Upper lobe of left lung (tissue), 6 donors: ENCODE data around the gene TOMM7. TPM values are rescaled to one million over a fixed set of nuclear protein-coding genes. Genes with fewer than 3 reads are reported as not detected.
"Not testable (repeated sequence)": the region's sequence is repeated elsewhere in the genome, so short reads cannot be mapped to it uniquely, and the experiment has no call there.

Source experiments
- ATAC-seq, 2 donors: fragments of 200-7000 bp; cut with Tn5 transposase; one replicate each; pipeline ENCODE4 v1.9.1; 2022; ENCODE audit warnings: mild to moderate bottlenecking in 2 of 2, moderate library complexity in 2 of 2; ENCODE audit not compliant: low FRiP score in 2 of 2
- DNase-seq, 2 donors: peaks; one replicate each; pipeline ENCODE4 v3.0.0-alpha.2; 2019 to 2020
- H3K27ac ChIP-seq, 4 donors: fragments of 200-600 bp; sonication (generic); one replicate each; pipeline ENCODE4 v1.5.1; 2016 to 2019
- H3K27me3 ChIP-seq, 4 donors: fragments of 200-600 bp; sonication (generic); one replicate each; pipeline ENCODE4 v1.5.1; 2017 to 2019
- H3K36me3 ChIP-seq, 4 donors: fragments of 200-600 bp; sonication (generic); one replicate each; pipeline ENCODE4 v1.5.1; 2016 to 2019
- H3K4me1 ChIP-seq, 4 donors: fragments of 200-600 bp; sonication (generic); one replicate each; pipeline ENCODE4 v1.5.1; 2018 to 2019
- H3K4me3 ChIP-seq, 4 donors: fragments of 200-600 bp; sonication (generic); one replicate each; pipeline ENCODE4 v1.5.1; 2017 to 2019; ENCODE audit warnings: mild to moderate bottlenecking in 2 of 4, moderate library complexity in 1 of 4
- H3K9me3 ChIP-seq, 4 donors: fragments of 200-600 bp; sonication (generic); one replicate each; pipeline ENCODE4 v1.5.1; 2018 to 2019
- EP300 ChIP-seq, 4 donors: sonication (generic); formaldehyde crosslinking; IDR thresholded peaks; one replicate each; pipeline ENCODE4 v1.5.1; 2017; ENCODE audit warnings: antibody characterized with exemption in 4 of 4, control low read depth in 2 of 4
- POLR2A ChIP-seq, 4 donors: fragments of 450-650 bp; IDR thresholded peaks; one replicate each; pipeline ENCODE4 v1.5.1; 2016 to 2017; ENCODE audit warnings: antibody characterized with exemption in 4 of 4, mild to moderate bottlenecking in 2 of 4
- POLR2AphosphoS5 ChIP-seq, 2 donors: sonication (generic); formaldehyde crosslinking; IDR thresholded peaks; one replicate each; pipeline ENCODE4 v1.5.1; 2017; ENCODE audit warnings: antibody characterized with exemption in 2 of 2
- WGBS, 2 donors: methylation state at CpG; one replicate each; pipeline ENCODE4 v1.1.5; 2017 to 2018; 5-methylcytosine and 5-hydroxymethylcytosine counted together
- total RNA-seq, 6 donors: library from RNA; depleted of rRNA in 4 of 6; stranded (reverse); fragments of >200 nt in 4 of 6; gene quantifications; one replicate each; pipeline versions ENCODE4 v1.1.0 to v1.2.1, GENCODE V29; 2016 to 2021
- TF ChIP-seq, protein P1 (sequence below), 6 experiments: fragments of 450-650 bp in 4 of 6; fragments of 200-600 bp in 2 of 6; sonication (generic) in 2 of 6; IDR thresholded peaks; one replicate each; pipeline ENCODE4 v1.5.1; 2016 to 2019; ENCODE audit warnings: antibody characterized with exemption in 6 of 6
- donor health status: DM: no; HTN: no; CAD: no; lungs with moderate emphysema.
- donor health status: DM: no; HTN: yes; CAD: no; lungs with severe emphysema.

The TOMM7 gene
- total RNA-seq, 6 donors from 2014 or later: 42.4 to 387 (median 171) TPM

DNA sequence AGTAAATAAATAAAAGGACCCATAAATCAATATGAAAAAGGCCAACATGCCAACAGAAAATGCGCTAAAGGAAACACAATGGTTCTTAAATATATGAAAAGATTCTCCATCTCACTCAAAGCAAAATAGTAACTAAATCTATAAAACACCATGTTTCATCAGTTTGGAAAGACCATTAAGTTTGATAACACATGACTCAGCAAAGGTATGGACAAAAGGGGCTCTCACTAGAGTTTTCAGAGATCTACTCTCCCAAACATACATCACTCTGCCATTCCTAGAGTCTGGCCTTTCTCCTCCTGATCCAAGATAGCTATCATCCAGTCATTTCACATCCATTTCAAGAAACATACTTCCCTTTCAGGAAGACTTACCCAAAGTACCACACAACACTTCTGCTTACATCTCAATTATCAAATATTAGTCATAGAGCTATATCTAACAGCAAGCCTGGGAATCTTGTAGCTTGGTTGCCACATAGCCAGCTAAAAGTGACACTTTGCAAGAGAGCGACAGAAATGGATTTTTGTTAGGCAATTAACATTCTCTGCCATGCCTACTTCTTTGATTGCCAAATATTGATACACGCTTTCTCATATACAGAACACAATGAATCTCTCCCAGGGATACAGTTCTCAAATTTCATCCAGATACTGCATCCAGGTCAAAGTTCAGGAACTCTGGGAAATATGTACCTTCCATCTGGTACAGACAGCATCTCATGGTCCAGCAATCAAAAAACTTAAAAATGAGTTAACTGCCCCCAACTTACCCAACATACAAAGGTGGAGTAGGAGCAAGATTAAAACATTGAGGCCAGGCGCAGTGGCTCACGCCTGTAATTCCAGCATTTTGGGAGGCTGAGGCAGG lies 28.8 kb downstream of the TOMM7 start:
- ATAC-seq: no peak
- no peaks in the 10 kb centered on the region for H3K9me3 ChIP-seq
- no peaks in the 10 kb centered on the region for H3K4me1 ChIP-seq
- TF ChIP-seq, protein P1, sequence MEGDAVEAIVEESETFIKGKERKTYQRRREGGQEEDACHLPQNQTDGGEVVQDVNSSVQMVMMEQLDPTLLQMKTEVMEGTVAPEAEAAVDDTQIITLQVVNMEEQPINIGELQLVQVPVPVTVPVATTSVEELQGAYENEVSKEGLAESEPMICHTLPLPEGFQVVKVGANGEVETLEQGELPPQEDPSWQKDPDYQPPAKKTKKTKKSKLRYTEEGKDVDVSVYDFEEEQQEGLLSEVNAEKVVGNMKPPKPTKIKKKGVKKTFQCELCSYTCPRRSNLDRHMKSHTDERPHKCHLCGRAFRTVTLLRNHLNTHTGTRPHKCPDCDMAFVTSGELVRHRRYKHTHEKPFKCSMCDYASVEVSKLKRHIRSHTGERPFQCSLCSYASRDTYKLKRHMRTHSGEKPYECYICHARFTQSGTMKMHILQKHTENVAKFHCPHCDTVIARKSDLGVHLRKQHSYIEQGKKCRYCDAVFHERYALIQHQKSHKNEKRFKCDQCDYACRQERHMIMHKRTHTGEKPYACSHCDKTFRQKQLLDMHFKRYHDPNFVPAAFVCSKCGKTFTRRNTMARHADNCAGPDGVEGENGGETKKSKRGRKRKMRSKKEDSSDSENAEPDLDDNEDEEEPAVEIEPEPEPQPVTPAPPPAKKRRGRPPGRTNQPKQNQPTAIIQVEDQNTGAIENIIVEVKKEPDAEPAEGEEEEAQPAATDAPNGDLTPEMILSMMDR (IDR thresholded peaks at IDR 0.05): no peak
- TF ChIP-seq POLR2AphosphoS5 (IDR thresholded peaks at IDR 0.05) (no peak), EP300 (IDR thresholded peaks at IDR 0.05) (no peak), POLR2A (IDR thresholded peaks at IDR 0.05) (no peak)
- H3K27me3 ChIP-seq: no peaks in the 10 kb centered on the region
- no peaks in the 10 kb centered on the region for H3K36me3 ChIP-seq
- H3K4me3 ChIP-seq: no peak overlapping the region
- DNase-seq: no peak
- no peak overlapping the region for H3K27ac ChIP-seq
- WGBS, 2 donors: 94 to 97% methylated on average over 5 of the region's 5 CpGs

DNA sequence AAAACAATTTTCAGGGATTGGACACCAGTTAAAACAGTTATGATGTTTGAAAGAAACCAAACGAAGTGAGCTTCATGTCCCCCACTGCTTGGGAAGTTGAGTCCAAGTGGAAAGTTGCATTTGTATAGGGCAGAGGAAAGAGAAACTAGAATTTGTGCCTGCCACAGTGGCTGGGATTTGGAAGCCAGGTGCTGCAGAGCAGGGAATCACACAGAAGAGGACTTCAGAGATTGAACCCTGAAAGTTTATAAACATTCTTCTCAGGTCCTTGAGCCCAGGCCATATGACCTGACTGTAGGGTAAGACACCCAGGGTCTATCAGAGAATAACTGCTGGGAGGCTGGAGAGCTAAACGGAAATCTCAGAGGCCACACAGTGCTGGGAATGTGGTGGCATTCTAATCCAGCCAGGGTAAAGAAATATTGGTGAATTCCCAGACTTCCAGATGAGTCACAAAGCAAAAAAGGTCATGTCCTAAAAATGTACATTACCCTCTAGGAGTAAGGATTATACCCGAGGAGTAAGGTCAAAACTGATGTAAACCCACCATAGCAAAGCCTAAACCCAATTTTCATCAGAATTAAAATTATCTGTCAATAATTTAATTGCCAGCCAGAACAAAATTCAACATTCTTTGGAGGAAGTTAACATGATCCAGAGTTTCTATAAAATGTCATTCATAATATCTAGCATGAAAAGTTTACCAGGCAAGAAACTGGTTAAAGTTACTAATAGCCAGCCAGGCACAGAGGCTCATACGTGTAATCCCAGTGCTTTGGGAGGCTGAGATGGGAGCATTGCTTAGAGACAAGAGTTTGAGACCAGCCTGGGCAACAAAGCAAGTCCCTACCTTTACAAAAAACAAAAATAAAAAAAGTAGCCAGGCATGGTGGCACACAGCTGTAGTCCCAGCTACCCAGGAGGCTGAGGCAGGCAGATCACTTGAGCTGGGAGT lies 31.2 kb downstream of the TOMM7 start:
- 74 to 75% methylated on average over 4 of the region's 4 CpGs for WGBS, 2 donors
- Histone ChIP-seq H3K9me3 (no peaks in the 10 kb centered on the region), H3K4me3 (no peak overlapping the region), H3K36me3 (no peaks in the 10 kb centered on the region), H3K27me3 (no peaks in the 10 kb centered on the region), H3K27ac (no peak overlapping the region), H3K4me1 (no peaks in the 10 kb centered on the region)
- DNase-seq: no peak
- ATAC-seq: no peak
- TF ChIP-seq POLR2A (IDR thresholded peaks at IDR 0.05) (no peak), EP300 (IDR thresholded peaks at IDR 0.05) (no peak), POLR2AphosphoS5 (IDR thresholded peaks at IDR 0.05) (no peak)
- TF ChIP-seq, protein P1 (IDR thresholded peaks at IDR 0.05): no peak

DNA sequence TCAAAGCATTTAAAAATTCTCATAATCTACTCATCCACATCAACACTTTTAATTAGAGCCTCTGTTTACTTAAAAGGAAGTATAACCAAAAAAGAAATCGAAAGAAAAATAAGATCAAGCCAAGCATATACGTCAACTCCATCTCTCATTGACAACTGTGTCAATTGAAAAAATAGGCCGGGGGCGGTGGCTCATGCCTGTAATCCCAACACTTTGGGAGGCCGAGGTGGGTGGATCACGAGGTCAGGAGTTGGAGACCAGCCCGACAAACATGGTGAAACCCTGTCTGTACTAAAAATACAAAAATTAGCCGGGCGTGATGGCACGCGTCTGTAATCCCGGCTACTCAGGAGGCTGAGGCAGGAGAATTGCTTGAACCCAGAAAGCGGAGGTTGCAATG lies 32.0 kb downstream of the TOMM7 start:
- WGBS, 2 donors: 89 to 92% methylated on average over 13 of the region's 13 CpGs
- H3K27ac ChIP-seq, DNase-seq, H3K9me3 ChIP-seq, H3K4me1 ChIP-seq, H3K4me3 ChIP-seq, ATAC-seq, H3K27me3 ChIP-seq, H3K36me3 ChIP-seq: not testable (repeated sequence)

DNA sequence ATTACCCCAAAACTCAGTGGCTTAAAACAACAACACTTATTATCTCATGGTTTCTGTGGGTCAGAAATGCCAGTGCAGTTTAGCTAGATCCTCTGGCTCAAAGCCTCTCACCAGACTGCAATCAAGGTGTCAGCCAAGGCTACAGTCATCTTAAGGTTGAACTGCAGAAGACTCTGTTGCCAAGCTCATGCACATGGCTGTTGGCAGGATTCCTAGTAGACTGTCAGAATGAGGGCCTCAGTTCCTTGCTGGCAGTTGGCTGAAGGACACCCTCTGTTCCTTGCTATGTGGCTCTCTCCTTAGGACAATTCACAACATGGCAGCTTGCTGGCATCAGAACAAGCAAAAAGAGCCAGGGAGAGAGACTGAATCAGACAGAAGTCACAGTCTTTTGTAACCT lies 34.7 kb downstream of the TOMM7 start:
- Histone ChIP-seq H3K36me3 (no peaks in the 10 kb centered on the region), H3K27ac (no peak overlapping the region), H3K9me3 (no peaks in the 10 kb centered on the region), H3K27me3 (no peaks in the 10 kb centered on the region), H3K4me3 (no peak overlapping the region), H3K4me1 (no peaks in the 10 kb centered on the region)
- no peak for ATAC-seq
- no peak for DNase-seq
- TF ChIP-seq EP300 (IDR thresholded peaks at IDR 0.05) (no peak), POLR2A (IDR thresholded peaks at IDR 0.05) (no peak), POLR2AphosphoS5 (IDR thresholded peaks at IDR 0.05) (no peak)
- TF ChIP-seq, protein P1 (IDR thresholded peaks at IDR 0.05): no peak

DNA sequence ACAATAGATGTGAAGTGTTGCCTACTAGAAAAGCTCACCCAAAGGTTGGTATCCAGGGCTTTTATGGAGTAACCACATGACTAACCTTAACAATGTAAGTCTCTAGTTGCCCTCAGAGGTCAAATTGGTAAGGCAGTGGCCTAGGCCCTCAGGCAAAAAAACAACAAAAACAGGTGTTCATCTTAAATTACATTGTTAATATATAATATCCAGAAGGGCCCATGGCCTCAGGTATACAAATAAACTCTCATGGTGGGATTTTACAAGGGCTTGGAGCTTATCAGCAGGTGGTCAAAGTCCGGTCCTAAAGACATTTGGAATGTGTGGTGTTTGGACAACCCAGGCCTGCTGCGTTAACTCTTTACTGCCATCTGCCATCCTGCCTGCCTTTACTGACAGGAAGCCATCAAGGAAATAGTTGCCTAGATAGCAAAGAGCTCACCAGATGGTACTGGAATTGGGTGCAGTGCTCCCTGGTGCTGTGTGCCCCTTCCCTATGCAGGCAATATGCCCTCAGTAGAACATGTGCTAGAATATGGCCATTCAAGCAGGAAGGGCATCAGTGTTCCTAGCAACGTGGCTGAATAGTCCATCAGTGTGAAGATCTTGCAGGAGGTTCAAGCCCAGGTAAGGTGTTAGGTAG lies 36.2 kb downstream of the TOMM7 start:
- ATAC-seq (no peak), DNase-seq (no peak)
- no peaks in the 10 kb centered on the region for H3K27me3 ChIP-seq
- no peak overlapping the region for H3K4me3 ChIP-seq
- WGBS, 2 donors: 56 to 61% methylated on average over 3 of the region's 3 CpGs
- no peak overlapping the region for H3K27ac ChIP-seq
- H3K9me3 ChIP-seq: no peaks in the 10 kb centered on the region
- no peaks in the 10 kb centered on the region for H3K4me1 ChIP-seq
- TF ChIP-seq, protein P1 (IDR thresholded peaks at IDR 0.05): no peak
- no peaks in the 10 kb centered on the region for H3K36me3 ChIP-seq
